Activated CD4-positive, CD25-positive, alpha-beta regulatory T cell treated with anti-CD3 and anti-CD28 coated beads, Interleukin-2, amount 50 U/mL, for 24 hours (primary cell): Measurements from ENCODE around the gene KCP.
A peak's percentile ranks its signal among the peaks of the same experiment; 100 is the strongest.

Source experiments
- ATAC-seq, 2 donors: fragments of 150-1000 bp; cut with Tn5 transposase; one replicate each; pipeline ENCODE4 v1.10.0; 2021; ENCODE audit warnings: mild to moderate bottlenecking in 1 of 2, moderate library complexity in 1 of 2

Gene KCP

DNA sequence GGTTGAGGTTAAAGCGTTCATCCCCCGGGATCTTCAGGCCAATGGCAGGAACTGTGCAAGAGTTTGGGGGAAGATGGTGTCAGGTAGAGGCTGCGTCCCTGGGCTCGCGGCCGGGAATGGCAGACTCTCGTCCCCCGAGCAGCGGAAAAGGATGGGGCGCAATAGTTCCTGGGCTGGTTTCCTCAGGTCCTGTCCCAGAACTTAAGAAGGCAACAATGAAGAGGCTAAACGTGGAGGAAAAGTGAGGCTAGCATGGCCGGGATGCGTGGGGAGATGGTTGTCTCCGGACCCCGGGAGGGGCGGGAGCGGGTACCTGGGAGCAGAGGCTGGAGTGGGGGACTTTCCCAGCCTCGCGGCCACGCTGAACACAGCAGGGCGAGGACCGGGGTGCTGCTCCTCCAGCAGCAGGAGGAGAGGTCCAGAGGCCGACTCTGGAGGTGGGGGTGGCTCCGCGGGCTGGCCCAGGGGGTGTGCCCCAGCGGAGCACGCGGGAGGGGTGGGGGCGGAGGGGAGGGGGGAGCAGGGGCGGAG lies 28.1 kb upstream of the KCP start:
- ATAC-seq, result peak; percentile 8 to 29

GRCh38 chr7:128937647-128938543 lies 27.4 kb upstream of the KCP start, which contains the start of gene IRF5:
Gene IRF5, plus strand, starts transcription at chr7:128937927. Its CDS starts 4,155 bp downstream, at chr7:128942082.
- peak; percentile 11 to 15 for ATAC-seq

DNA sequence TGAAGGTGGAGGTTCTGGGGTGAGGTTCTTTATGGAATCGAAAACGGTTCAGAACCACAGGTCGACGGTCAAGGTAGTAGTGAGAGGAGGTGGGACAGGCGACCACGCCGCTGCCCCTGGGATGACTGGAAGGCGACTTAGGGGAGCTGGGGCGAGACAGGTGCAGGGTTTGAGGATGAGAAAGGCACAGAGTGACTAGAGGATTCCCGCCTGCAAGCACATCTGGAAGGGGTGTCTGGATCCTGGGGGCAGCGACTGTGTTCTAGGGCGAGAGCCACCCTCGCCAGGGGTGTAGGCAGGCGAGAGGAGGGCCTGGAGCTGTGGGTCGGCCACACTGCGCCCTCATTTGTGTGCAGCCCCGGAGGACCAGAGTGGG lies 26.8 kb upstream of the KCP start:
- ATAC-seq, result no peak

DNA sequence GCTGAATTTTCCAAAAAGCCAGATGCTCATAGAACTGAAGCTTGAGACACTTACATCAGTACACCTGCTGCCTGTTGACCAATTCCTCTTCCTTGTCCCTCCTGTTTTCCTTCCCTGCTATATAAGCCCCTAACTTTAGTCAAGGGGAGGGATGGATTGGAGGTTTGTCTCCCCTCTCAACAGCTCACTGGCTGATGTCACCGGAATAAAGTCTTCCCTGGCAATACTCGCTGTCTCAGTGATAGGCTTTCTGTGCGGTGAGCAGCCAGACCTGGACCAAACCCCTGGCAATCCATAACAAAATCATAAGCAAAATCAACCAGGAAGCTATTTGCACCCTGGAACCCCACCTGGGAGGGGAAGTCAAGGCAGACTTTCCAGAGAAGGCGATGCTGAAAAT lies 26.3 kb upstream of the KCP start:
- no peak for ATAC-seq

DNA sequence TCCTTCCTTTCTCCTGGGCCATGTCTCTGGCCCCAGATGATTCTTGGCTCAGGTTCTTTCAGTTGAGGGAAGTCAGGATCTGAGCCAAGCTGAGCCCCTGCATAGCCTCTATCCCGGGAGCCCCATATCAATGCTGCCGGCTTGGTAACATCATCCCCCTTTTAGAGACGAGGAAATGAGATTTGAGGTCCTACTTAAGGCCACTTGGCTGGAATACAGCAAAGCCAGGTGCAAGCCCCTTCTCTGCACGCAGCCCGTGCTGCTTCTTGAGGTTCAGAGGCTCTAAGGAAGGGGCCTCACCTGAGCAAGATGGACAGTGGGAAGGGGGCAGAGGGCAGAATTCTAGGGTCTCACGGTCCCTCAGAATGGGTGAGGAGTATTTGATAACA lies 24.8 kb upstream of the KCP start:
- ATAC-seq, result no peak

DNA sequence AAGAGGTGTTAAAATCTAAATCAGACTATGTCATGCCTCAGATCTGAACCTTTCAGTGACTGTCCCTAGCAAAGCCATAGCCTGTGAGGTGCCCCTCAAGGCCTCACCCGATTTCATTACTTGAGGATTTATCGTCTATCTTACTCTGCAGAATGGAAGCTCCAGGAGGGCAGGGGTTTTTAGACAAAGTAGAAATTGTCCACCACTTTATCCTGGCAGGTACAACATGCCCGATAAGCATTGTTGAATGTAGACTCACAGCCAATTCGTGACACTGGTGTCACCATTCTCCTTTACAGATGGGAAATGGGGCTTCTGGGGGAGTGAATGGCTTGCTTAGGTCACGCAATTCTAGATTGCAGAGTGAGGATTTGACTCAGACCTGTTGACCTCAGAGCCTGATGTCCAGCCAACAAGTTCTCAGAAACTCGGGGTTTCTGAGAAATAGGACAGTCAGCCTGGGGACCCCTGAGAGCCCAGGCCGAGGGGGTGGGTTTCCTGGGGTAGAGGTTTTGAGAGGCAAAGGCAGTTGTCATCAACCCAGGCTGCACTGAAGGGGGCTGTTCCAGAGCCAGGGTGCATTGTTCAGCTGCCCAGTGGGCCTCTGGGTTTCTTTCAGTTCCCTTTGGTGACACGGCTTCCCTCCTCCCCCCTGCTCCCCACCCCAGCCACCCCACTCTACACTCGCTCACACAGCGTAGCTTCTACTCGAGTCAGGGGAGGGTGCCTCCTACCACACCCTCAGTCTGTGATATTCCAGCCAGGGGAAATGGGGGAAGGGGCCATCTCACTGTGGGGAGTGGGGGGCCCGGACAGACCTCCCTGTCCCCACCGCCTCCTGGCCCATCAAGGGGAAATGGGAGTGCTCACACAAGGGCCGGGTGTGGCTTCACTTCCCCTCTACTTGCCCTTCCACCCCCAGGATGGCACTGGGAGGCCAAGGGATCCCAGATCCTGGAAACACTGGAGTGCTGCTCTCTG lies 24.1 kb upstream of the KCP start:
- ATAC-seq, result no peak

GRCh38 chr7:128933180-128933891 lies 22.8 kb upstream of the KCP start:
- peak; percentile 82 to 86 for ATAC-seq

GRCh38 chr7:128932862-128933179 lies 22.3 kb upstream of the KCP start:
- ATAC-seq, result no peak

GRCh38 chr7:128931965-128932861 lies 21.7 kb upstream of the KCP start:
- no peak for ATAC-seq

GRCh38 chr7:128931190-128931798 lies 20.8 kb upstream of the KCP start:
- ATAC-seq, result no peak

DNA sequence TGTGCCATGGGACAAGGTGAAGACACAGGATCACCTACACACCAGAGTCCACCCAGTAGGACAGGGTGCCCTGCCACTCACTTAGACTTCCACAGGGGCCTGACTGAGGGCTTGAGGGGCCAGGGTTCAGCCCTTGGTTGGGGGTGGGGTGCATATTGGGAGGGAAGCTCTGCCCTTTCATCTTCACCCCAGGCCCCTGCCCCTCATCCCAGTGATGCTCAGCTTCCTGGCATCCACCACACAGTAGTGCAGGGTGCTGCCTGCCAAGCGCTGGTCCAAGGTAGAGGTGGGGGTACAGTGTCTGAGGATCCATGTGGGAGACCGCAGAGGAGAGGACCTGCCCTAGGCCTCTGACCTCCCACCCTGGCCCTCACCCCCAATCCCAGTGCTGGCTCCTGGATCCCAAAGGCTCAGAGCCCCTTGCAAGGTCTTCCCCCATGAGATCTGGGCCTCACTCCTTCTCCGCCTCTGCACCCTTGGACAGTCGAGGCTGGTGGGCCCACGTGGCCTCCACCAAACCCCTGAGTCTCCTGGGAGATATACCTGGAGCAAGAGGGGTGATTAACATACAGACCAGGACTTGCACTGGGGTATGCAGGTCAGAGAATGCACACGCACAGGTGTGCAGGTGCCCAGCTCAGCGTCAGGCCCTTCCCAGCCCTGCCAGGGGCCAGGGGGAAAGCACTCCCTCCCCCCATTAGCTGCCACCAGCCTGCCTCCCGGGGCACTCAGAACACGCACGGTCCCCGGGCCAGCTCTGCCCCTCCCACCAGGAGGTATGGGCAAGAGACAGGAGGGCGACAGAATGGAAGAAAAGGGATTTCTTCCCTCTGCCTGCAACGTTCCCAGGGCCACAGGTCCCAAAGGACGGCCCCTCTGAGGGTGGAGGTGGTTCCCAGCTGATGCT lies 18.6 kb upstream of the KCP start:
- no peak for ATAC-seq

GRCh38 chr7:128928159-128928813 lies 17.8 kb upstream of the KCP start:
- no peak for ATAC-seq

GRCh38 chr7:128924707-128925588 lies 14.4 kb upstream of the KCP start:
- no peak for ATAC-seq

DNA sequence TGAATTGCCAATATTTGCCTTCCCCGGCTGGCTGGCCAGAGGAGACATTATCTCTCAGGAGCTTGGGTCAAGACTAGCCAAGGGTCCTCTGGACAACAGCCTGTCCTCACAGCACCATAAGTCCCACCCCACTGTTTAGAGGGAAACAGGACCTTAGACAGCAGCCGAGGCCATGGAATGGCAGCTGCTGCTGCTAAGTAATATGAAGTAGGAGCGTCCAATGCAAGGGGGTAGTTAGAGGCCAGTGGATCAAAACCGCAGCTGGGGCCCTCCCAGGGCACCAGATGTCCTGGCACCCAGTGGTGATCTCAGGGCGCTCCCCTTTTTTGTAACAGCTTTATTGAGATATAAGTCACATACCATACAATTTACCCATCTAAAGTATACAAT lies 12.9 kb upstream of the KCP start:
- ATAC-seq, result no peak

DNA sequence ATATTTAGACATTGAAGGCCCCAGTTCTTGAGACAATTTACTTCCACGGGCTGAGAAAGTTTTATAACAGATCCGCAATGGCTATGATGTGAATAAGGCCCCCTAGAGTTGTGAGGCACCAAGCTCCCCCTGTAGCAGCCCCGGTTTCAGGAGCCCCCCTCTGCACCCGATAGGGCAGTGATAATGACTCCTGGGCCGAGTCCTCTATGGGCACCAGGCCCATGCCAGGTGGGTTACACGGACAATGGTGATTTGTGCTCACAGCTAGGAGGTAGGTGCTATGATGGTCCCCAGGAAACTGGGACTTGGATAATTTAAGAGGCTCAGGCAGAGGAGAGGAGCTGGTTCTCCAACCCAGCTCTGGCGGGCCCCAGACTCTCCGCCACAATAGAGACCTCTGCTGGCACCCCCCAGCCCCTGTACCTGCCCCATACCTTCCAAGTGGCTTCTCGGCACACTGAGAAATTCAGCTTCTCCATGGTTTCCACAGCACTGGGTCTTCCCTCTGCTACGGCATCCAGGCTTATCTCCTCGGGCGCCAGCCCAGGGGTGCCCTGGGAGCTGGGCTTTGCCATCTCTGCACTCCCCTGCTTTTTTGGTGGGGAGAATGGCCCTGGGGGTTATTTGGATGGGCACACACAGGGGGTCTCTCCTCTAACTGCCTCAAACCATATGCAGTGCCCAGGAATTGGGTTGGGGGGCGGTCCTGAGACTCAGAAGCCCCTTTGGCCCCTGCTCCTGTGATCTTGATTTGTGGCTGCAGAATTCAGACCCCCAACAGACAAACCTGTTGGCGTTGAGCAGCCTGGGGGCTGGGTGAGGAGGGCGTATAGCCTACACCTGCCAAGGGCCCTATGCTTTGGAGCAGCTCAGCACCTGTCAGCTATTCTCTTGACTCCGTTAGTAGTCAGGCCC lies 12.2 kb upstream of the KCP start:
- no peak for ATAC-seq

GRCh38 chr7:128921866-128922440 lies 11.4 kb upstream of the KCP start:
- ATAC-seq, result no peak
